ENCODE measurements around the gene TSPAN7.

Gene TSPAN7

DNA sequence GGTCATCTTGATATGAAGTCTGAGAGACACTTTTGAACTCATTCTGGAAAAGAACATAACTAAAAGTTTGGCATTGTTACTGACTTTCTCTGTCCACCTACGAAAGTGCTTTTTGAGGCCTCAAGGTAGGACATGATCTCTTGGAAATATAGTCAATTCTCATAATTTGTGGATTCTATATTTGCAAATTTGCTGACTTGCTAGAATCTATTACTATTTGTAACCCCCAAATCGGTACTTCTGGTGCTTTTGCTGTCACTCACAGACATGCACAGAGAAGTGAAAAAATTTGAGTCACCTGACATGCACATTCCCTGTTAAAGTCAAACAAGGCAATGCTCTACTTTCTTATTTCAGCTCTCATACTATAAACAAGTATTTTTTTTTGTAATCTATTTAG lies 35.6 kb downstream of the TSPAN7 start:
- no peak for DNase-seq

DNA sequence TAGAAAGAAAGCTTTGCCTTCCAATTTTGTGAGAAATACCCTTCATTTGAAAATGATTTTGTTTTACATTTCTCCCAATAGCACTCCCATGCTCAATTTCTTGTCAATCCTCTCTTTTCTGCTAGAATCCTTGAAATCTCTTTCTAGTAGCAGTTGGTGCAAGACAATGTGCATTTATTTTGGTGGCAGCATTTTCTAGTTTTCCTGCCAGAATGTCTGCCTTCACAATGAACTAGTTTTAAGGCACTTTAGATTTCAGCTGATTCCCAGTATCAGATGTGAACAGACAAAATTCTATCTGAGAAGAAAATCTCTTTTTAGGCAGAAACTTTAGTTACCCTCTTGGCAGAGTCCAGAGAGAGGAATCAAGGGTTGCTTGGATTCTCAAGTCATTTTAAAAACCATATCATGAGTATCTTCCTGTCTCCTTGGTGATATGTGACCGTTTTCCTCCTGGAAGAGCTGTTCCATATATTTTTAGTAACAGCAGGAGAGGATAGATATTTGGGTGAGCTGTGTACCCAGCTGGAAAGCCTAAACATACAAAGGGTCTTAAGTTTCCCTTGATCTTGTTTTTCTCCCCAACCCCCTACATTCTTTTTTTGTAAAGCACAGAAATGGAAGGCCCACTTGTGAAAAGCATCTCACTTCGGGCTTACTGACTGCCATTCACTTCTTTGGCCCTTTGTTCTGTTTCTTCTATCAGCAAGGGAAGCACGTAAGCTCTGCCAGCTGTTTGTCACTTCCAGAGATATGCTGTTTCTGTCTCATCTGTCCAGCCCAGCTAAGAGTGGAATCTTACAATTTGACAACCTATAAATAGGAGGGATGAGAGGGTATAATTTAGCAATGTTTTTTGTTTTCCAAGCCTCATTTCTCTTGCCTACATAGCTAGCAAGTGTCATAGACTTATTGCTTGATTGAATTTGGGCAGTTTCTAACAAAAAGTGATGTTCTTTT lies 38.7 kb downstream of the TSPAN7 start:
- no peak for DNase-seq

DNA sequence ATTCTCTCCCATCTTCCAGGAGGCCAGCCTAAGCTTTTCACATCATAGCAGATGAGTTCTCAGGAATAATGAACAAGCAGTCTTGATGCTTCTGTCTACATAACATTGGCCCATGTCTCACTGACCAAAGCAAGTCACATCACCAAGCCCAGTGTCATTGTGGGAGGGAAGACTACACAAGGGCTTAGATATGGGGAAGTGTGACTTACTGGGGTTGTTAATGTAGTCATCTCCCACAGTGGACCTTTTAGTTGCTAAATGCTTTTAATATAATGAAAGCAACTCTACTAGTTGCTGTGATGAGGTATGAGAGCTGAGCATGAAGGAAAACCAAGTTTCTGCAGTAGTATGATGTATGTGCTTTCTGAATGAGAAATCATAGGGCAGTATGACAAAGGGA lies 40.5 kb downstream of the TSPAN7 start:
- DNase-seq, result no peak

GRCh38 chrX:38606821-38607220 lies 45.5 kb downstream of the TSPAN7 start:
- no peak for DNase-seq

- DNase-seq, result no peak
Observed at GRCh38 chrX:38607976-38608375, 46.6 kb downstream of the TSPAN7 start.

DNA sequence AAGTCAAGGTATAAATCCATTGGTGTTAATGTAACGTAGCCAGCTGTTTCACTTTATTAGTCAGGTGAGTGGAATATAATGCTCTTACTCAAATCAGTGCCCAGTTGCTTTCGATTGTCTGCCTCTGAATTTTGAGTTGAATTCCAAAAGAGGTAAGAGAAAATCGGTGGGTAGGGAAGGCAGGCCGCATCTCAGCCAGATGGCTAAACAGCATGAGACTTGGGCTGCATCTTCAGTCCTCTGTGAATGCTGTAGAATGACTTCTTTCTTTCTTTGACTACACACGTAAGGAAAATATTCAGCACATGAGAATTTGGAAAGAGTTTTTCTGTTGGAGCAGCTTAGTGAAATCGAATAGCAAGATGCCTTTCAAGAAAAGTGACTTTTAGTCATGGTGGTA lies 49.5 kb downstream of the TSPAN7 start:
- DNase-seq, result no peak

DNA sequence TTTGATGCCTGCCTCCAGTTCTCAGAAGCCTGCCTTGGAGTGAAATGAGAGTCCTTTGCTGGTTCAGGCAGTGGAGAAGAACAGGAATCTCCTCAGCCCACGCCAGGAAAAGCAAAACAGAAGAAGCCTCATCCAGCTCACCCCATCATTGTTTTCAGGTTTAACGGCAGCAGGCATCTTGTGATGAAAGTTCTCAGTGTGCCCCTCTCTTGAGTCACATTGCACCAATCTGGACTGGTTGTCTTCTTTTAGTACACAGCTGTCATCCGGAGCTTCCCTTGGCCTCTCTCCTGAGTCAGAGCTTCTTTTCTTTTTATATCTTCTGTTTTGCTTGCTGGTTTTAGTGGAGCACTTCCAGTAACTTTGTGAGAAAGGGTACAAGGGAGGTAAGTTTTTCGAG lies 50.9 kb downstream of the TSPAN7 start:
- DNase-seq, result no peak

GRCh38 chrX:38614485-38614884 lies 53.1 kb downstream of the TSPAN7 start:
- DNase-seq, result no peak

GRCh38 chrX:38616904-38617303 lies 55.6 kb downstream of the TSPAN7 start:
- DNase-seq, result no peak

DNA sequence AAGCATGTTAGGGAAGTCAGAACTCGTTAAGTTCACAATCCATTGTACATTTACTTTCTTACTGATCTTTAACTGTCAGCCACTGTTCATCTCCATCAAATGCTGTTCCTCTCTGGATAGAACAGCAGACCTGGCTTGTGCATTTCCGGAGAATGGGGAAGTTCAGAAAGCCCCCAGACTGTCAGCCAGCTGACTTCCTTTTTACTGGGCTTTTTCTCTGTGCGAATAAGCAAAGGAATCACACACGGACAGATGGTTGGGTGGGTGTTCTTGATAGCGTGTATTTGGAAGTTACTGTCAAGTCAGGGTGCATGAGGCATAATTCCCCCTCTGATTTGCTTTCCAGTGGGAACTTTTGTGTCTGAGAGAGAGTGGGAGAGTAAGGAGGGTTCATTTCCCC lies 56.8 kb downstream of the TSPAN7 start:
- no peak for DNase-seq

DNA sequence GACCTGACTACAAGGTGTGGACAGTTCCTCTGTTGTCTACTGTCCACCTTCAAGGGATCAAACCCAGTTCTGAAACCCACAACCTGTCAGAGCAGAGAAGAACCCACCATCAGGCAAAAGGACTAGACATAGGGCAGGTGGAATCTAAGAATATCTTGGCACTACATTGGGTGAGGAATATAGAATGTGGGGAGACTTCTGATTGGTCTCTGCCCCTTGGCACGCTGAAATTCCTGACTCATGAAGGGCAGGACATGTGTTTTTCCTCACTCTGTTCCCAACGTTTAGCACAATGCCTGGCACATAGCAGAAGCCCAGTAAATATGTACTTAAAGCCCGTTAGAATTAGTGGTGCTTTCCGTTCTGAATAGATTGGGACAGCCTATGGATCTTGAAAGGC lies 59.3 kb downstream of the TSPAN7 start:
- no peak for DNase-seq

GRCh38 chrX:38626296-38626695 lies 65.0 kb downstream of the TSPAN7 start:
- DNase-seq, result no peak

GRCh38 chrX:38627683-38628082 lies 66.3 kb downstream of the TSPAN7 start:
- DNase-seq, result peak; percentile 6

DNA sequence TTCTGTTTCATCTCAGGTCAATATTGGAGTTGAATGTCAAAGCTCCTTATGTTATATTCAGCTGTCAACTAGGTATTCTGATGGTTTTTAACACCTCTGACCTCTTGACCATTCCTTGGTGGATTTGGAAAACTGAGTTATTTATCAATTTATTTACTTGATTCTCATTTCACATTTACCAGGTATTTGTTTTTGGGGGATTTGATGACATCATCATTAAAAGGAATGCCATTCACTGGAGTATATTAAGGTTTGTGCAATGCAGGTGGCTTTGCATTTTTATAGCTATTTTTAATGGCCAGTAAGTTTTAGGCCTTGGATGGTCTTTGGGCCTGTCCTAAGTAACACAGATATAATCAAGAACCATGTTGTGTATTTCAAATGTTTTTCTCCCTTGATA lies 67.2 kb downstream of the TSPAN7 start:
- DNase-seq, result no peak

- no peak for DNase-seq
Observed at GRCh38 chrX:38632516-38632915, 71.2 kb downstream of the TSPAN7 start.

GRCh38 chrX:38634665-38635064 lies 73.3 kb downstream of the TSPAN7 start:
- no peak for DNase-seq

DNA sequence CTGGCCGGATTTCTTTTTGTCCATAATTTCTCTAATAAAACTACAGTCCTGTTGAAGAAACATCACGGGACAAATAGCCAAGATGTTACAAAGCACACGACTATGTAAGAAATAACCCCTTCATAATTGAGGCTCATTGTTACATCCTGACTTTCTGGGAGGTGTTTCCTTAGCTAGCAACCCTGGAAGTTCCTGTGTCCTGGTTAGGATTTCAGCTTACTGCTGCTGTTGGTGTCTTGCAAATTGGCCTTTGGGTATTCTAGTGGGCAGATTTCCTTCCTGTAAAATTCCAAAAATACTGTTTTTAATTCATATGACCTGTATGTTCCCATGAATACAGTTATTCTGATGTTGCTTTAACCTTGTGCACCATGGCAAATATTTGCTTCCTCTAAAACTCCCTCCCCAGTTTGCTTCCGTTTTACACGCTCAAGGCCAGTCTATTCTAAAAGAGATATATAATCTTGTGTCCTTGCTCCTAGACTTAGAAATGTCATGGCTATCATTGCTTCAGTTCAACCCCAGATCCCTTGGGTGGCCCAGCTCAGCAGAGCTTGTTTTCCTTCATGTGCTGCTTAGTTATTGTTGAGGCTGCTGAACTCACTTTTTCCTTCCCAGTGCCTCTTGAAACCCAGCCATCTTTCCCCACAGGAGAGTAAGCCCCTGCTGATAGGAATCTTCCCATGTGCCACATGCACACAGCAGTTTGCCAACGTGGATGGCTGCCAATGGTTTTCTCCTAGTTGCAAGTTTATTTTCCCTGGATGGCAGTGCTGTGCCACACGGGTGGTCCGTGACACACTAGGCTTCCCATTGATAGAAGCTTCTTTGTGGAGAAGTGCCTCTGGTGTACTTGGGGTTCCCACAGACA lies 75.8 kb downstream of the TSPAN7 start:
- no peak for DNase-seq

DNA sequence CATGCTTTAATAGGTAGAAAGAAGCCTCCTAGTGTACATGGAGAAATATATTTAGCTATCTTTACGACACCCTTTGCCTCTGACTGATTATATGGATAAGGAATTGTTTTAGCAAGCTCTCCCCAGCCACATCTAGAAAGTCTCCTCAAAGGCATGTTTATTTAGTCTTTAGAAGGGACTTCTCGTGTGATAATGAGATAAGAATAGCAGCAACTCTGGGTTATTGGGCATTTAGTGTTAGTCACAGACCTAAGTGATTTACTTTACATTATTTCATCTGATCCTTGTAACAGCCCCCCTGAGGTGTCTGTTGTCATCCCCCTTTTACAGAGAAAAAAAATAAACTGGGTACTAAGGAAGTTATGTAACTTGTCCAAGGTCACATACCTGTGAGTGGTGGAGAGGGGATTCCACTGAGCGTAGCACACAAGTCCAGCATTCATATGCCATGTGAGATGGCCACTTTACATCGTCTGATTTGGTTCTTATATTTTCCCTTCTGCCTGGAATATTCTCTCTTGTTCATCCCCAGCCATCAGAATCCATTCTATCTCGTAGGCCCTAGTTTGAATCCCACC lies 77.7 kb downstream of the TSPAN7 start:
- DNase-seq, result no peak

DNA sequence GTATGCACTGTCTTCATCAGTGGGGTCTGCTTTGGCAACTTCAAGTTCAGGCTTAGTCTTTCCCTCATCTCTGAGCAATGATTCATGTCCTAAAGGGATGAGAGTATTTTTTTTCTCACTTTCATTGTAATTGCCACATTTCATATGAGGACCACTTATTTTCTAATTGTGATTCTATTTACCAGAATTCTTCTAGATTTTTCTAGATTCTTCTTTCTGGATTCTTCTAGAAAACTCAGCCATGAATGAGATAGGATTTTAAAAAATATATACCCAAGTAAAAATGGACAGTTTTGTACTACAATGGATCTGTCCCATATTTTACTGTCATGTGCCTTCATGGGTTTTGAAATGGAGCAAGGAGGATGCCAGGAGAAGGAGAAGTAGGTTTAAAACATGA lies 78.4 kb downstream of the TSPAN7 start:
- no peak for DNase-seq

GRCh38 chrX:38641197-38641596 lies 79.9 kb downstream of the TSPAN7 start:
- no peak for DNase-seq

DNA sequence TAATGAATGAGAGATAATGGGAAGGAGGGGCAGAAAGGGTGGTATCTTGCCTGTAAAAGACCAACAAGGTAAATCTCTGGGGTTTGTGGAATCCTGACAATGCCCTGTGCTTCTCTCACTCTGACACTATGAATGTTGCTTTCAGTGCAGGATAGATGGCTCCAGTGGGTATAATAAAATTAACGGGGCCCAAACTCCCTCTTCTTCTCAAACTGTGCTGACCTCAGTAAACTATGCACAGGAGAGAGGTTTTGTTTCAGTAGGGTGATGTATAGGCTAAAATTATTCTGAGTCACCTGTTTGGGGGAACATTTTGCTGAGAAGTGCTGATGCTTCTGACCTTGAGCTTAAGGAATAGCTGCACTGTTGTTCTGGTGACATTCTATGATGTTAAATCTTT lies 82.6 kb downstream of the TSPAN7 start:
- no peak for DNase-seq

DNA sequence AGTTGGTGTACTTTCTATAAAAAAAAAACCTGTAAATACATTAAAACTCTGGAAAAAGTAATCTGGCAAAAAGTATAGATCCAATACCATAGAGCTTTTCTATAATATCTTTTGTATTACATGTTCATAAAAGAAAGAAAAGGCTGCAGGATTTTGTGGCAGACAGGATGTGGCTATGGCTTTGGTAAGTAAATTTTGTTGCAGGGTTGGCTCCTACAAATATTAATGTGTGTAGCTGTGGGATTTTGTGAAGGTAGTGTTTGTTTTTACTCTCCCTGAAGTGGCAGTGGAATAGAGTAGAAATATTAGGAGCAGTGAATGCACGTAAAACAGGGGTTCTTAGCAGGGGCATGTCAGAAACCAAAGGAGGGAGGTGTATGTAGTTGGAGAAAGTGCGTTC lies 84.8 kb downstream of the TSPAN7 start:
- no peak for DNase-seq

- no peak for DNase-seq
Observed at GRCh38 chrX:38649221-38649620, 87.9 kb downstream of the TSPAN7 start.

All from NCI-H526 treated with DMSO at 0.1 percent for 48 hours (cell line).